ENCODE results near the gene DNAJC21. TPM values are rescaled to one million over a fixed set of nuclear protein-coding genes. Genes with fewer than 3 reads are reported as not detected.
A peak's percentile ranks its signal among the peaks of the same experiment; 100 is the strongest.

DNAJC21 gene
- total and polyA plus RNA-seq, 9 donors: 24.8 to 56.6 (median 50.1) TPM

- peaks cover 11% of the 10 kb centered on the region for H3K36me3 ChIP-seq (ENCODE audit: control insufficient read depth, insufficient read depth, low read length)
- H3K27ac ChIP-seq (ENCODE audit: low read length): peak overlapping the region; percentile 96
- no peaks in the 10 kb centered on the region for H3K27me3 ChIP-seq (ENCODE audit: control insufficient read depth, insufficient read depth, low read length)
- no CpG with 5 or more reads among the region's 3 CpGs for WGBS (ENCODE audit: insufficient coverage)
- H3K9me3 ChIP-seq (replicated peaks; ENCODE audit: control insufficient read depth, low read depth, low read length): no peaks in the 10 kb centered on the region
- peak overlapping the region; percentile 89 for H3K4me3 ChIP-seq (ENCODE audit: low read length)
- peaks cover 3% of the 10 kb centered on the region for H3K4me1 ChIP-seq (ENCODE audit: control insufficient read depth, insufficient read depth, low read length)
- no peak for DNase-seq
Measured at GRCh38 chr5:34930462-34930844, 1.1 kb downstream of the DNAJC21 start.

GRCh38 chr5:34930870-34931269 lies 1.5 kb downstream of the DNAJC21 start:
- peak overlapping the region; percentile 89 for H3K4me3 ChIP-seq (ENCODE audit: low read length)
- H3K4me1 ChIP-seq (ENCODE audit: control insufficient read depth, insufficient read depth, low read length): peaks cover 3% of the 10 kb centered on the region
- peaks cover 9% of the 10 kb centered on the region for H3K36me3 ChIP-seq (ENCODE audit: control insufficient read depth, insufficient read depth, low read length)
- H3K27me3 ChIP-seq (ENCODE audit: control insufficient read depth, insufficient read depth, low read length): no peaks in the 10 kb centered on the region
- H3K9me3 ChIP-seq (replicated peaks; ENCODE audit: control insufficient read depth, low read depth, low read length): no peaks in the 10 kb centered on the region
- DNase-seq: no peak
- H3K27ac ChIP-seq (ENCODE audit: low read length): no peak overlapping the region
- 64% methylated on average over 2 of the region's 4 CpGs for WGBS (ENCODE audit: insufficient coverage)

GRCh38 chr5:34932947-34933346 lies 3.6 kb downstream of the DNAJC21 start:
- no peak overlapping the region for H3K27ac ChIP-seq (ENCODE audit: low read length)
- no peaks in the 10 kb centered on the region for H3K27me3 ChIP-seq (ENCODE audit: control insufficient read depth, insufficient read depth, low read length)
- no CpG with 5 or more reads among the region's 2 CpGs for WGBS (ENCODE audit: insufficient coverage)
- no peaks in the 10 kb centered on the region for H3K9me3 ChIP-seq (replicated peaks; ENCODE audit: control insufficient read depth, low read depth, low read length)
- peaks cover 21% of the 10 kb centered on the region for H3K36me3 ChIP-seq (ENCODE audit: control insufficient read depth, insufficient read depth, low read length)
- H3K4me3 ChIP-seq (ENCODE audit: low read length): no peak overlapping the region
- no peak for DNase-seq
- peaks cover 3% of the 10 kb centered on the region for H3K4me1 ChIP-seq (ENCODE audit: control insufficient read depth, insufficient read depth, low read length)

DNA sequence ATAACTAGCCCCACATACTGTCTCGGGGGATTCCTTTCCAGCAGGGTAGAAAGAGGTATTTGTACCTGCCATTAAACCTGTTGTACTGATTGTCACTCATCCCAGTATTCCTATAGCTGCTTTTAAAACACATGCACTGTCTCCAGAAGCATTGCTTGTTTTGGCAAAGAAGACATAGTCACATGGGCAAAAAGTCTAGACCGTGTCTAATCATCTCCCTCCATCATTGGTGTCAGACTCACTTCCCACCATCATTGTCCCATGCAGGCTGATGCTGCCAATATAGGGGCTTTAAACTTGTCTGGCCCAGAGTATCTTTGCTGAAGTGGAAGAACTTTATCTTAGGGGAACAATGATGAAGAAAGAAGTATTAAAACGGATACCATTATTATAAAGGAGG lies 12.6 kb downstream of the DNAJC21 start:
- Histone ChIP-seq H3K9me3 (replicated peaks; ENCODE audit: control insufficient read depth, low read depth, low read length) (no peaks in the 10 kb centered on the region), H3K27me3 (ENCODE audit: control insufficient read depth, insufficient read depth, low read length) (no peaks in the 10 kb centered on the region), H3K4me1 (ENCODE audit: control insufficient read depth, insufficient read depth, low read length) (no peaks in the 10 kb centered on the region), H3K4me3 (ENCODE audit: low read length) (no peak overlapping the region), H3K36me3 (ENCODE audit: control insufficient read depth, insufficient read depth, low read length) (peaks cover 49% of the 10 kb centered on the region), H3K27ac (ENCODE audit: low read length) (no peak overlapping the region)
- no peak for DNase-seq
- 100% methylated on average over 1 of the region's 3 CpGs for WGBS (ENCODE audit: insufficient coverage)

DNA sequence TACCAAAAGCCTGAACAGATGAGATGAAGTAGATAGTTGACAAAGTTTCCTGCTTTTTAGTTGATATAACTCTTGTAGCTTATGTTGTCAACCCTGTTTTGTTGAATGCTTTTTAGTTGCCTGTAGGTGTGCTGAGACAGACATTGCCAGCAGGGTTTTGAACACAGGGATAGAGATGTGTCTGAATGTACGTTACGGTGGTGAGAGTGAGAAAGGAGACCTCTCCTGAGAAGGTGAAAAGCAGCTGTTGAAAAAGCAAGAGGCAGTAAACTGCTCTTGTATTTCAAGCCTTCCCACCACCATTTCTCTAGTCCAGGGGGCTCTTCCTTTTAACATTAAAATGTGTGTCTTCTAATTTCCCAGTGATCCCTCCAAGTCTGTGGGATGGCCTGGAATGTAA lies 14.7 kb downstream of the DNAJC21 start:
- H3K36me3 ChIP-seq (ENCODE audit: control insufficient read depth, insufficient read depth, low read length): peaks cover 34% of the 10 kb centered on the region
- no peak overlapping the region for H3K4me3 ChIP-seq (ENCODE audit: low read length)
- no peaks in the 10 kb centered on the region for H3K27me3 ChIP-seq (ENCODE audit: control insufficient read depth, insufficient read depth, low read length)
- no peaks in the 10 kb centered on the region for H3K4me1 ChIP-seq (ENCODE audit: control insufficient read depth, insufficient read depth, low read length)
- 100% methylated on average over 1 of the region's 2 CpGs for WGBS (ENCODE audit: insufficient coverage)
- H3K9me3 ChIP-seq (replicated peaks; ENCODE audit: control insufficient read depth, low read depth, low read length): no peaks in the 10 kb centered on the region
- DNase-seq: no peak
- no peak overlapping the region for H3K27ac ChIP-seq (ENCODE audit: low read length)

DNA sequence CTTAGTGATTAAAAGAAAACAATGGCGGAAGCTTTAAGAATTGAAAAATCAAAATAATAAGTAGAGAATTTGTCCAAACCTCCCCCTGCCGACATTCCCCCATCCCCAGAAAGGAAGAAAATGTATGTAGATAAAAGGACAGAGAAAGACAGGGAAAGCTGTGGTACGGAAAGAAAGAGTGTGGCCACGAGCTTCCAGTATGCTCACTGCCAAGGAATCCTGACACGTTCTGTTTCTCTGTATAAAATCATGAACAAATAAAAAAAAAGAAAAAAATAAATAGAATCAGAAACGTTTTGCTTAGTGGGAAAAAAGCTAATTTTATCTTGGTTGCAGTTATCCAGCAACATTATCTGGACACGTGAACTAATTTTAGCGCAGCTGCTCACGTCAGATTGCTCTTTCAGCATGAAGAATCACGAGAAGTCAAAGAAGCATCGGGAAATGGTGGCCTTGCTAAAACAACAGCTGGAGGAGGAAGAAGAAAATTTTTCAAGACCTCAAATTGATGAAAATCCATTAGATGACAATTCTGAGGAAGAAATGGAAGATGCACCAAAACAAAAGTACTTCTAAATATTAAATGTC lies 15.2 kb downstream of the DNAJC21 start:
- Histone ChIP-seq H3K4me3 (ENCODE audit: low read length) (no peak overlapping the region), H3K4me1 (ENCODE audit: control insufficient read depth, insufficient read depth, low read length) (no peaks in the 10 kb centered on the region), H3K27ac (ENCODE audit: low read length) (no peak overlapping the region), H3K36me3 (ENCODE audit: control insufficient read depth, insufficient read depth, low read length) (peaks cover 36% of the 10 kb centered on the region), H3K27me3 (ENCODE audit: control insufficient read depth, insufficient read depth, low read length) (no peaks in the 10 kb centered on the region), H3K9me3 (replicated peaks; ENCODE audit: control insufficient read depth, low read depth, low read length) (no peaks in the 10 kb centered on the region)
- no peak for DNase-seq
- WGBS (ENCODE audit: insufficient coverage): 77% methylated on average over 4 of the region's 11 CpGs

GRCh38 chr5:34957321-34957720 lies 28.0 kb downstream of the DNAJC21 start:
- Histone ChIP-seq H3K27ac (ENCODE audit: low read length) (no peak overlapping the region), H3K36me3 (ENCODE audit: control insufficient read depth, insufficient read depth, low read length) (peaks cover 4% of the 10 kb centered on the region), H3K27me3 (ENCODE audit: control insufficient read depth, insufficient read depth, low read length) (no peaks in the 10 kb centered on the region), H3K4me1 (ENCODE audit: control insufficient read depth, insufficient read depth, low read length) (no peaks in the 10 kb centered on the region), H3K9me3 (replicated peaks; ENCODE audit: control insufficient read depth, low read depth, low read length) (no peaks in the 10 kb centered on the region), H3K4me3 (ENCODE audit: low read length) (no peak overlapping the region)
- WGBS (ENCODE audit: insufficient coverage): no CpG with 5 or more reads among the region's 1 CpG
- no peak for DNase-seq

- DNase-seq: peak; percentile 40
- WGBS (ENCODE audit: insufficient coverage): 100% methylated on average over 1 of the region's 5 CpGs
- no peak overlapping the region for H3K4me3 ChIP-seq (ENCODE audit: low read length)
Measured at GRCh38 chr5:34957857-34958690, 28.7 kb downstream of the DNAJC21 start.

DNA sequence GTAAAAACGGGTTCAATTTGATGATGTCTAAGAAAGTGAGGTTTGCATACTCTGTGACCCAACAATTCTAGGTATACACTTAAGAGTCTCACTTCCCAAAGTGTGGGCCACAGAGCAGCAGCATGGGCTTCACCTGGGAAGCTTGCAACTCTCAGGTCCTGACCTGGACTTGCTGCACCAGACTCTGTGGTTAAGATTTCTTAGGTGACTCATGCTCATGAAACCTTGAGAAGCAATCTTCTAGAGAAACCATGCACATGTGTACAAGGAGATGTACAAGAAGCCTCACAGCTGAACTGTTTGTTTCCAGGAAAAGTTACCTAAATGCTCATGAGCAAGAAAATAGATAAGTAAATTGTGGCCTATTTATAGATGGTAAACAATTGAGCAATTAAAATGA lies 30.0 kb downstream of the DNAJC21 start:
- H3K9me3 ChIP-seq (replicated peaks; ENCODE audit: control insufficient read depth, low read depth, low read length): no peaks in the 10 kb centered on the region
- no CpG with 5 or more reads among the region's 1 CpG for WGBS (ENCODE audit: insufficient coverage)
- DNase-seq: no peak
- H3K27ac ChIP-seq (ENCODE audit: low read length): no peak overlapping the region
- no peak overlapping the region for H3K4me3 ChIP-seq (ENCODE audit: low read length)
- no peaks in the 10 kb centered on the region for H3K4me1 ChIP-seq (ENCODE audit: control insufficient read depth, insufficient read depth, low read length)
- no peaks in the 10 kb centered on the region for H3K27me3 ChIP-seq (ENCODE audit: control insufficient read depth, insufficient read depth, low read length)
- H3K36me3 ChIP-seq (ENCODE audit: control insufficient read depth, insufficient read depth, low read length): no peaks in the 10 kb centered on the region

More at GRCh38 chr5:34957857-34958690, 28.7 kb downstream of the DNAJC21 start:
- H3K9me3 ChIP-seq (replicated peaks; ENCODE audit: control insufficient read depth, low read depth, low read length): no peaks in the 10 kb centered on the region
- H3K4me1 ChIP-seq (ENCODE audit: control insufficient read depth, insufficient read depth, low read length): no peaks in the 10 kb centered on the region
- no peaks in the 10 kb centered on the region for H3K27me3 ChIP-seq (ENCODE audit: control insufficient read depth, insufficient read depth, low read length)
- no peak overlapping the region for H3K27ac ChIP-seq (ENCODE audit: low read length)
- peaks cover 3% of the 10 kb centered on the region for H3K36me3 ChIP-seq (ENCODE audit: control insufficient read depth, insufficient read depth, low read length)

DNA sequence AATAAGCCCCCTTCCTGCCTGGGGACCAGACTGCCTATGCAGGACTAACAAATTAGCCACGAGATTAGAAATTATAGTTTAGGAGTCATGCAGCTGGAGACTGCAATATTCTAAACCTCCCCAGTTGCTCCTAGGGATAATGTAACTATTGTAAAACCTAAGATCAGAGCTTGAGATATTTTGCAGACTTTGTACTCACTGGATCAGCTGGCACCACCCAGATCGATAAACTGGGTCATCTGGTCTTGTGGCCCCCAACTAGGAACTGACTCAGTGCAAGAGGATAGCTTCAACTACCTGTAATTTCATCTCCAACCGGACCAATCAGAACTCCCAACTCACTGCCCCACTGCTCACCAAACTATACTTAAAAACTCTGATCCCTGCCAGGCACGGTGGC lies 38.2 kb downstream of the DNAJC21 start:
- no peaks in the 10 kb centered on the region for H3K27me3 ChIP-seq (ENCODE audit: control insufficient read depth, insufficient read depth, low read length)
- DNase-seq: no peak
- no peaks in the 10 kb centered on the region for H3K4me1 ChIP-seq (ENCODE audit: control insufficient read depth, insufficient read depth, low read length)
- H3K9me3 ChIP-seq (replicated peaks; ENCODE audit: control insufficient read depth, low read depth, low read length): no peaks in the 10 kb centered on the region
- H3K36me3 ChIP-seq (ENCODE audit: control insufficient read depth, insufficient read depth, low read length): no peaks in the 10 kb centered on the region
- WGBS (ENCODE audit: insufficient coverage): 100% methylated on average over 2 of the region's 4 CpGs
- no peak overlapping the region for H3K4me3 ChIP-seq (ENCODE audit: low read length)
- H3K27ac ChIP-seq (ENCODE audit: low read length): no peak overlapping the region

All from muscle of leg (tissue), 11 donors.